ENCODE measurements around the gene SH2D4B.

SH2D4B gene

GRCh38 chr10:80660266-80660665 lies 122.6 kb downstream of the SH2D4B start:
- TF ChIP-seq, protein P1, sequence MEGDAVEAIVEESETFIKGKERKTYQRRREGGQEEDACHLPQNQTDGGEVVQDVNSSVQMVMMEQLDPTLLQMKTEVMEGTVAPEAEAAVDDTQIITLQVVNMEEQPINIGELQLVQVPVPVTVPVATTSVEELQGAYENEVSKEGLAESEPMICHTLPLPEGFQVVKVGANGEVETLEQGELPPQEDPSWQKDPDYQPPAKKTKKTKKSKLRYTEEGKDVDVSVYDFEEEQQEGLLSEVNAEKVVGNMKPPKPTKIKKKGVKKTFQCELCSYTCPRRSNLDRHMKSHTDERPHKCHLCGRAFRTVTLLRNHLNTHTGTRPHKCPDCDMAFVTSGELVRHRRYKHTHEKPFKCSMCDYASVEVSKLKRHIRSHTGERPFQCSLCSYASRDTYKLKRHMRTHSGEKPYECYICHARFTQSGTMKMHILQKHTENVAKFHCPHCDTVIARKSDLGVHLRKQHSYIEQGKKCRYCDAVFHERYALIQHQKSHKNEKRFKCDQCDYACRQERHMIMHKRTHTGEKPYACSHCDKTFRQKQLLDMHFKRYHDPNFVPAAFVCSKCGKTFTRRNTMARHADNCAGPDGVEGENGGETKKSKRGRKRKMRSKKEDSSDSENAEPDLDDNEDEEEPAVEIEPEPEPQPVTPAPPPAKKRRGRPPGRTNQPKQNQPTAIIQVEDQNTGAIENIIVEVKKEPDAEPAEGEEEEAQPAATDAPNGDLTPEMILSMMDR (IDR thresholded peaks at IDR 0.05; ENCODE audit: insufficient read depth, low read depth, low read length, missing control alignments): no peak
- no peak for DNase-seq (ENCODE audit: low read depth)

DNA sequence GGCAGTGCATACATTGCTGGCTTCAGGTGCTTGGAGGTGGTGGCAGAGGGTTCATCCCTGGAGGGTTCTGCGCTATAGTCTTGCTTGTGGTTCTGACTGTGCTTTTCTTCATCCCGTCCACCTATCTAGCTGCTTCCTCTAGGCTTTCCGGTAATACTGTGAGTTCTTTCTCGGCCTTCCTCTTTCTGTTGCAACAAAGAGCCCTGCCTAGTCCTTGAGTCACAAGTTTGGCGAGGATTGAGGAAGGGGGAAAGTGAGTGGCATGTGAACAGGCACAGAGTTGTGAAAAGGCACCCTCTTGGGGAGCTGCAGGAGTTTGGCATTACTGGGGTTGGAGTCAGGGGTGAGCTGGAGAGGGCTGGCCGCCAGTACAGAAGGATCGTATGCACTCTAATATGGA lies 123.0 kb downstream of the SH2D4B start:
- no peak overlapping the region for H3K4me3 ChIP-seq (ENCODE audit: low read depth, low read length)
- no peak for DNase-seq (ENCODE audit: low read depth)
- TF ChIP-seq, protein P1 (IDR thresholded peaks at IDR 0.05; ENCODE audit: insufficient read depth, low read depth, low read length, missing control alignments): no peak

More at GRCh38 chr10:80660266-80660665, 122.6 kb downstream of the SH2D4B start:
- no peak overlapping the region for H3K4me3 ChIP-seq (ENCODE audit: low read depth, low read length)

- H3K4me3 ChIP-seq (ENCODE audit: low read depth, low read length): no peak overlapping the region
- TF ChIP-seq, protein P1 (IDR thresholded peaks at IDR 0.05; ENCODE audit: insufficient read depth, low read depth, low read length, missing control alignments): no peak
- DNase-seq (ENCODE audit: low read depth): no peak
These were observed 123.8 kb downstream of the SH2D4B start for GRCh38 chr10:80661526-80661925.

DNA sequence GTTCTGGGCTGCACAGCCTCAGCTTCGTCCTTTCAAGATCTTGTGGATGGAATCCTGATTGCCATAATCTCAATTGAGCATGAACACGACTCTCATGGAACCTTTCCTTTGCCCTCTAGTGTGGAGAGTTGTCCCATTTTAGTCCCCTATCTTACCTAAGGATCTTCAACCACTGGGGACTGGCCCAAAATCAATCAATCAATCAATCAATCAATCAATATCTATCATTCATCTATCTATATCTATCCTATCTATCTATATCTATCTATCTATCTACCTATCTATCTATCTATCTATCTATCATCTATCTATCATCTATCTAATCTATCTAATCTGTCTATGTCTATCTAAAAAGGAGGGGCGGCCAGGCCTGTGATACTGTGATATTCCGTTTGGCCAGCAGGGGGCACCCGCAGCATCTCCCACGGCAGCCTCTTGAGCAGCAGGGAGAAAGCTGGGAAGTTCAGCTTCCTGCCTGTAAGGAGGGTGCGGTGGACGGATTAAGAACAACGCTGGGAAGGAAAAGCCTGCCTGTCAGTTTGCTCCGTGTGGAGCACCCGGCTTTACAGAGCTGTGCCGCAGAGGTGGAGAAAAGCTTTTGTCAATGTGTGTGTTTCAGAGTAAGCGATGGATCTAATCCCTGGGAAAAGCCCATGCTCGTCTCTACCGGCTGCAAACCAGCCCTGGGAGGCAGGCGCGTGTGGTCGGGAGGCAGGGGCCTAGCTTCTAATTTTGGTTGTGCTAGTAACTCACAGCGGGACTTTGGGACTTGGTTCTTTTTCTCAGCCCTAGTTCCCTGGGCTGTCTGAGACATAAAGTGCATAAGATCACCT lies 124.9 kb downstream of the SH2D4B start:
- H3K4me3 ChIP-seq (ENCODE audit: low read depth, low read length): peak overlapping the region; percentile 25
- peak; percentile 68 for DNase-seq (ENCODE audit: low read depth)
- TF ChIP-seq, protein P1 (IDR thresholded peaks at IDR 0.05; ENCODE audit: insufficient read depth, low read depth, low read length, missing control alignments): peak; percentile 84

DNA sequence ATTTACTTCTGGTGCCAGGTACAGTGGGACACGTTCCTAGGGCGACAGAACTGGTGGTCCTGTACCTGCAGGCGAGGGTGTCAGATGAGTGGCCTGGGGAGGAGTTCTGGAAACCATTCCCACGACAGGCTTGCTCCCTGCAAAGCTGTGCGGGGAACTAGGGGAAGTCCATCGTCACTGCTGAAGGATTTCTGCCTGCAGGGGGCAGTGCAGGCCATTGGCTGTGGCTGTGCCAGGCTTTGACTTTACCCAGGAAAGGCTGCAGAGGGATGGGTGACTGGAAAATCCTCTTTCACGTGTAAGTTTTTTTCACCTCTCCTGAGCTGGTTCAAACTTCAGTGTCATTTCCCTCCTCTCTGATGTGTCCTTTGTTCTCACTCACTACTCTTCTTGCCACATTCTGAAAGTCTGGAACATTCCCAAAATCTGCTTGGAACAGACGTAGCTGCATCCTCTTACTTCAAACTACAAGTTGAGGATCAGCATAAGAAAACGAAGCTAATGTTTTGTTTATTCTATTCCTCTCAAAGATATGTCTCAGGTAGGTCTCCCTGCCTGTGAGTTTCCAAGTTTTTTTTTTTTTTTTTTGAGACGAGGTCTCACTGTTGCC lies 126.5 kb downstream of the SH2D4B start:
- no peak overlapping the region for H3K4me3 ChIP-seq (ENCODE audit: low read depth, low read length)
- TF ChIP-seq, protein P1 (IDR thresholded peaks at IDR 0.05; ENCODE audit: insufficient read depth, low read depth, low read length, missing control alignments): peak; percentile 96
- DNase-seq (ENCODE audit: low read depth): peak; percentile 66

DNA sequence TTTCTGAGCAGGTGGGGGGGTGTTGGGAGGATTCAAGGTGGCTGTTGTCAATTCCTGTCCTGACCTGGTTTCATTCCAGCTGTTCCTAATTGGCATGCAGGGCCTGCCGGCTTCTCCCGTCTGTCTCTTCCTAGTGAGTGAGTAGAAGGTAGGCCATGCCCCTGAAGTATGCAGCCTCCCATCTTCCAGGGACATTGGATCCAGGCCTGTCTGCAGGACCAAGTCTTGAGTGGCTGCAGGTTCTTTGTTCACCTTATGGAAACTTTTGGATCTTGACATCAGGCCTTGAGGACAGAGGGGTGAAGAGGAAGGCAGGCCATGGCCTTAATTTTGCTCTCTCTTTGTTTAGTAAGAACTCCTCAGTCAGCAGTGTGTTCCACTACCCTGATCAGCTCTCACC lies 131.8 kb downstream of the SH2D4B start:
- DNase-seq (ENCODE audit: low read depth): no peak
- no peak overlapping the region for H3K4me3 ChIP-seq (ENCODE audit: low read depth, low read length)
- TF ChIP-seq, protein P1 (IDR thresholded peaks at IDR 0.05; ENCODE audit: insufficient read depth, low read depth, low read length, missing control alignments): no peak

Measured in GM12865 (cell line).